Loucy (cell line): Measurements from ENCODE around the gene ECPAS.
A peak's percentile ranks its signal among the peaks of the same experiment; 100 is the strongest.

ENCODE experiments used
- H2AFZ ChIP-seq: fragments of 200-600 bp; sonication (generic); 2 replicates; pipeline ENCODE4 v1.6.0; 2016; ENCODE audit warnings: antibody characterized with exemption, mild to moderate bottlenecking, low read length, moderate library complexity
- H3F3A ChIP-seq: fragments of 200-600 bp; 2 replicates; pipeline ENCODE4 v1.6.0; 2016; ENCODE audit warnings: antibody characterized with exemption, low read depth, mild to moderate bottlenecking
- H3K27me3 ChIP-seq: fragments of 200-600 bp; sonication (generic); 2 replicates; pipeline ENCODE4 v1.6.1; 2014; ENCODE audit warnings: low read length, mild to moderate bottlenecking; ENCODE audit not compliant: insufficient read depth, poor library complexity, severe bottlenecking
- H3K36me3 ChIP-seq: fragments of 200-600 bp; sonication (generic); 2 replicates; pipeline ENCODE4 v1.6.1; 2016; ENCODE audit warnings: low read length; ENCODE audit not compliant: insufficient read depth
- H3K4me1 ChIP-seq: fragments of 200-600 bp; sonication (generic); 2 replicates; pipeline ENCODE4 v1.5.1; 2014; ENCODE audit warnings: low read length, mild to moderate bottlenecking; ENCODE audit not compliant: insufficient read depth, poor library complexity, severe bottlenecking
- H3K4me2 ChIP-seq: fragments of 200-600 bp; sonication (generic); 2 replicates; pipeline ENCODE4 v1.6.0; 2014; ENCODE audit warnings: antibody characterized with exemption, low read length, low read depth, mild to moderate bottlenecking; ENCODE audit not compliant: poor library complexity, severe bottlenecking
- H3K4me3 ChIP-seq: fragments of 200-600 bp; sonication (generic); 2 replicates; pipeline ENCODE4 v1.5.1; 2014; ENCODE audit warnings: low read length, mild to moderate bottlenecking, mixed read lengths; ENCODE audit not compliant: poor library complexity, severe bottlenecking
- H3K79me2 ChIP-seq: fragments of 200-600 bp; sonication (generic); 2 replicates; pipeline ENCODE4 v1.6.1; 2014; ENCODE audit warnings: low read length; ENCODE audit not compliant: insufficient read depth
- H3K9ac ChIP-seq: fragments of 200-600 bp; sonication (generic); 2 replicates; pipeline ENCODE4 v1.6.0; 2014; ENCODE audit warnings: mild to moderate bottlenecking, low read depth, low read length, moderate library complexity; ENCODE audit not compliant: poor library complexity, severe bottlenecking
- H3K9me2 ChIP-seq: fragments of 200-600 bp; sonication (generic); replicated peaks from 2 replicates; pipeline ENCODE4 v1.6.1; 2016; ENCODE audit warnings: low read depth, low read length, mixed read lengths
- H3K9me3 ChIP-seq: fragments of 200-600 bp; sonication (generic); 2 replicates; pipeline ENCODE4 v1.6.1; 2014; ENCODE audit warnings: mild to moderate bottlenecking, antibody characterized with exemption, low read length, low read depth; ENCODE audit not compliant: insufficient read depth
- H4K20me1 ChIP-seq: fragments of 200-600 bp; sonication (generic); 2 replicates; pipeline ENCODE4 v1.6.0; 2014; ENCODE audit warnings: antibody characterized with exemption, low read length, mild to moderate bottlenecking; ENCODE audit not compliant: insufficient read depth, poor library complexity, severe bottlenecking
- CTCF ChIP-seq: fragments of 200-600 bp; sonication (generic); conservative IDR thresholded peaks from 2 replicates; pipeline ENCODE4 v1.5.1; 2014; ENCODE audit warnings: mild to moderate bottlenecking, antibody characterized with exemption, low read length
- EZH2phosphoT487 ChIP-seq: fragments of 200-600 bp; IDR thresholded peaks from 2 replicates; pipeline ENCODE4 v1.6.1; 2018; ENCODE audit warnings: antibody characterized with exemption, mild to moderate bottlenecking, moderate library complexity, borderline replicate concordance

ECPAS gene

GRCh38 chr9:111481885-111482636, 2.1 kb downstream of the ECPAS start:
- Histone ChIP-seq H3K4me1 (no peaks in the 10 kb centered on the region), H4K20me1 (peaks cover 5% of the 10 kb centered on the region), H3K9me3 (no peaks in the 10 kb centered on the region), H2AFZ (no peak overlapping the region), H3K27me3 (no peaks in the 10 kb centered on the region), H3K79me2 (peaks cover 32% of the 10 kb centered on the region), H3K36me3 (no peaks in the 10 kb centered on the region), H3F3A (no peaks in the 10 kb centered on the region), H3K4me2 (peak overlapping the region; percentile 87), H3K9me2 (no peaks in the 10 kb centered on the region), H3K9ac (peak overlapping the region; percentile 62), H3K4me3 (peak overlapping the region; percentile 78)
- TF ChIP-seq CTCF: no peak
- no peak for TF ChIP-seq EZH2phosphoT487

GRCh38 chr9:111477677-111478076, 6.5 kb downstream of the ECPAS start:
- Histone ChIP-seq H3K4me2 (no peak overlapping the region), H3K79me2 (peaks cover 46% of the 10 kb centered on the region), H3K36me3 (no peaks in the 10 kb centered on the region), H4K20me1 (peaks cover 5% of the 10 kb centered on the region), H3K27me3 (no peaks in the 10 kb centered on the region), H3K9ac (no peak overlapping the region), H2AFZ (no peak overlapping the region), H3K9me2 (no peaks in the 10 kb centered on the region), H3K4me1 (no peaks in the 10 kb centered on the region), H3K9me3 (no peaks in the 10 kb centered on the region), H3F3A (no peaks in the 10 kb centered on the region), H3K4me3 (no peak overlapping the region)
- TF ChIP-seq CTCF: no peak
- TF ChIP-seq EZH2phosphoT487: no peak

GRCh38 chr9:111475195-111475594, 9.0 kb downstream of the ECPAS start:
- Histone ChIP-seq H3K27me3 (no peaks in the 10 kb centered on the region), H3K4me2 (no peak overlapping the region), H3K36me3 (no peaks in the 10 kb centered on the region), H3K9me2 (no peaks in the 10 kb centered on the region), H4K20me1 (peaks cover 2% of the 10 kb centered on the region), H3F3A (no peaks in the 10 kb centered on the region), H3K9me3 (no peaks in the 10 kb centered on the region), H3K4me3 (no peak overlapping the region), H2AFZ (no peak overlapping the region), H3K9ac (no peak overlapping the region), H3K79me2 (peaks cover 46% of the 10 kb centered on the region), H3K4me1 (no peaks in the 10 kb centered on the region)
- TF ChIP-seq CTCF (no peak), EZH2phosphoT487 (no peak)
